Testis (tissue), 3 donors: ENCODE results near the gene GRIK2. TPM values are rescaled to one million over a fixed set of nuclear protein-coding genes. Genes with fewer than 3 reads are reported as not detected.

Source experiments
- DNase-seq: peaks from one replicate; pipeline ENCODE4 v3.0.0-alpha.2; 2019
- H3K27ac ChIP-seq, 2 donors: fragments of 200-600 bp; sonication (generic); one replicate each; pipeline ENCODE4 v1.5.1; 2019
- H3K27me3 ChIP-seq: fragments of 200-600 bp; sonication (generic); one replicate; pipeline ENCODE4 v1.5.1; 2019
- H3K36me3 ChIP-seq: fragments of 200-600 bp; sonication (generic); one replicate; pipeline ENCODE4 v1.5.1; 2017; ENCODE audit warnings: low read depth; ENCODE audit errors: missing control alignments
- H3K4me1 ChIP-seq: fragments of 200-600 bp; sonication (generic); one replicate; pipeline ENCODE4 v1.5.1; 2019
- H3K4me3 ChIP-seq, 2 donors: fragments of 200-600 bp; sonication (generic); one replicate each; pipeline ENCODE4 v1.5.1; 2017 to 2019
- H3K9me3 ChIP-seq: fragments of 200-600 bp; sonication (generic); one replicate; pipeline ENCODE4 v1.5.1; 2017
- POLR2A ChIP-seq: fragments of 450-650 bp; IDR thresholded peaks from one replicate; pipeline ENCODE4 v1.6.1; 2017; ENCODE audit warnings: antibody characterized with exemption, mild to moderate bottlenecking, moderate library complexity
- WGBS, 2 donors: methylation state at CpG; one replicate each; pipeline ENCODE4 v1.1.5; 2018; 5-methylcytosine and 5-hydroxymethylcytosine counted together
- intact Hi-C: fragments of 100-400 bp; cut with DNase I; formaldehyde crosslinking; loops from one replicate; pipeline ENCODE4 v1.15.1; 2023; ENCODE audit warnings: low total_unique reads
- polyA plus RNA-seq: library from polyadenylated mRNA; stranded (reverse); fragments of 350-450 nt; fragmentation: Illumina TruSeq; extraction: RNeasy Lipid Tissue Mini Kit (QIAGEN cat#74804); gene quantifications from one replicate; pipeline ENCODE4 v1.2.3, GENCODE V29; 2014; ENCODE audit warnings: low read depth, low replicate concordance; ENCODE audit not compliant: insufficient read depth
- total RNA-seq, 2 donors: library from RNA; depleted of rRNA; stranded (reverse); fragments of >200 nt; gene quantifications; one replicate each; pipeline ENCODE4 v1.2.3, GENCODE V29; 2016
- TF ChIP-seq, protein P1 (sequence below), 3 experiments: fragments of 450-650 bp in 2 of 3; fragments of 200-600 bp in 1 of 3; sonication (generic) in 1 of 3; IDR thresholded peaks; one replicate each; pipeline ENCODE4 v1.5.1; 2016 to 2019; ENCODE audit warnings: antibody characterized with exemption in 3 of 3, mild to moderate bottlenecking in 2 of 3, moderate library complexity in 1 of 3

GRIK2 gene
- total and polyA plus RNA-seq, 3 donors from 2014 or later: 1.1 to 23.5 (median 12.4) TPM

DNA sequence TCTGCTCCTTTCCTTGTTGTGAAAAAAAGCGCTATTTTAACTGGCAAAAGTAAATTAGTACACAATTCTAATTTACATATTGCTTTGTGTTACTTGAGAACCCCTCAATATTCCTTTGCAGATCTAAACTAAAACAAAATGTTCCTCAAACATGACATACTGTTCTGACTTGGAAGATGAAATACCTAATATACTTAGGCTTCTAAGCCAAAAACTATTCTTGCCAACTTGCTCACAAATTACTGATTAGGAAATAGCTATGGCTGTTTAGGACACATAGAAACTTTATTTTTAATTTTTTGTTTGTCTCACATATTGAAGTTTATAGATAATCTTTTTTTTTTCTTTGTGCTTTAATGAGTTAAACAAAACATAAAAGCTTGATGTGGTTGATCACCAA, 542.2 kb downstream of the GRIK2 start:
- intact Hi-C loops: no loop called here
- H3K36me3 ChIP-seq: no peaks in the 10 kb centered on the region
- H3K27ac ChIP-seq: no peak overlapping the region
- TF ChIP-seq POLR2A: no peak
- TF ChIP-seq, protein P1, sequence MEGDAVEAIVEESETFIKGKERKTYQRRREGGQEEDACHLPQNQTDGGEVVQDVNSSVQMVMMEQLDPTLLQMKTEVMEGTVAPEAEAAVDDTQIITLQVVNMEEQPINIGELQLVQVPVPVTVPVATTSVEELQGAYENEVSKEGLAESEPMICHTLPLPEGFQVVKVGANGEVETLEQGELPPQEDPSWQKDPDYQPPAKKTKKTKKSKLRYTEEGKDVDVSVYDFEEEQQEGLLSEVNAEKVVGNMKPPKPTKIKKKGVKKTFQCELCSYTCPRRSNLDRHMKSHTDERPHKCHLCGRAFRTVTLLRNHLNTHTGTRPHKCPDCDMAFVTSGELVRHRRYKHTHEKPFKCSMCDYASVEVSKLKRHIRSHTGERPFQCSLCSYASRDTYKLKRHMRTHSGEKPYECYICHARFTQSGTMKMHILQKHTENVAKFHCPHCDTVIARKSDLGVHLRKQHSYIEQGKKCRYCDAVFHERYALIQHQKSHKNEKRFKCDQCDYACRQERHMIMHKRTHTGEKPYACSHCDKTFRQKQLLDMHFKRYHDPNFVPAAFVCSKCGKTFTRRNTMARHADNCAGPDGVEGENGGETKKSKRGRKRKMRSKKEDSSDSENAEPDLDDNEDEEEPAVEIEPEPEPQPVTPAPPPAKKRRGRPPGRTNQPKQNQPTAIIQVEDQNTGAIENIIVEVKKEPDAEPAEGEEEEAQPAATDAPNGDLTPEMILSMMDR (IDR thresholded peaks at IDR 0.05): no peak
- H3K9me3 ChIP-seq: no peaks in the 10 kb centered on the region
- H3K4me3 ChIP-seq: no peak overlapping the region
- H3K4me1 ChIP-seq: no peaks in the 10 kb centered on the region
- no peaks in the 10 kb centered on the region for H3K27me3 ChIP-seq
- DNase-seq: no peak
- 50 to 59% methylated on average over 1 of the region's 1 CpG for WGBS, 2 donors

DNA sequence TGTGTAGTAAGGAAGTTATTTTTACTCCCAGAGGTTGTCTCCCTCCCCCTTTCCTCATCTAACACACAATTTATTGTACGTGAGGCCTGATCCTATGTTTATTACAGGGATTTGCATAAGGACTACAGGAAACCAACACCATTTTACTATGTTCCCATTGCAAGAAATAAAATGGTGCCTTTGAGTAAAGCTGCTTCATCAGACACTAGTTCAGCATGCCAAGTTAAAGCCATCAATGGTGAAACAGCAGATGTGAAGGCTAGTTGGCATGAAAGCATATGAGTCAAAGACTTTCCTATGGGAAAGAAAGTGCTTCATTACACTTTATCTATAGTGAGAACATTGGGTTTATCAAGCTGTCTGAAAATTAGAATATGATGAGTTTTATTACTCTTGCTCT, 543.0 kb downstream of the GRIK2 start:
- intact Hi-C loops: no loop called here
- Histone ChIP-seq H3K4me3 (no peak overlapping the region), H3K9me3 (no peaks in the 10 kb centered on the region), H3K27me3 (no peaks in the 10 kb centered on the region), H3K36me3 (no peaks in the 10 kb centered on the region), H3K27ac (no peak overlapping the region), H3K4me1 (no peaks in the 10 kb centered on the region)
- DNase-seq: no peak
- TF ChIP-seq, protein P1 (IDR thresholded peaks at IDR 0.05): no peak
- 63 to 77% methylated on average over 1 of the region's 1 CpG for WGBS, 2 donors

DNA sequence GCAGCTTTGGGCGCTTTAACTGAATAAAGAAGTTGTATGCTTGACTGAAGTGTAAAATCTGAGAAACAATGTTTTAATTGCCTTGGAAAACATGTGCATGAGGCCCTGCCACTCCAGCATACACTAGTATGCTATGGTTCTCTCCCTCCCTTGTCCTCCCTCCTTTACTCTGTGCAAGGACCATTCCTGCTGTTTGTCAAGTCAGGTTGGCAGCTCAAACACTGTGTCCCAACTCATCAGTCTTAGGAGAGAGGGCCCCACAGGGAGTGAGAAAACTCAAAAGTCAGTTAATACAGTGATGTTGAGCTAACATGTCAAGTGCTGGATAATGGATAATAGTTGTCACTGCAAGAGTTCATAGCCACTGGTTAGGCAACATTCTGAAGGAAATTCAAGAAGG, 543.6 kb downstream of the GRIK2 start:
- no peaks in the 10 kb centered on the region for H3K27me3 ChIP-seq
- H3K4me3 ChIP-seq: no peak overlapping the region
- H3K36me3 ChIP-seq: no peaks in the 10 kb centered on the region
- no peaks in the 10 kb centered on the region for H3K9me3 ChIP-seq
- 60 to 65% methylated on average over 1 of the region's 1 CpG for WGBS, 2 donors
- TF ChIP-seq, protein P1 (IDR thresholded peaks at IDR 0.05): no peak
- no peak for TF ChIP-seq POLR2A
- no peak overlapping the region for H3K27ac ChIP-seq
- no peaks in the 10 kb centered on the region for H3K4me1 ChIP-seq
- DNase-seq: no peak
- intact Hi-C loops: no loop called here

DNA sequence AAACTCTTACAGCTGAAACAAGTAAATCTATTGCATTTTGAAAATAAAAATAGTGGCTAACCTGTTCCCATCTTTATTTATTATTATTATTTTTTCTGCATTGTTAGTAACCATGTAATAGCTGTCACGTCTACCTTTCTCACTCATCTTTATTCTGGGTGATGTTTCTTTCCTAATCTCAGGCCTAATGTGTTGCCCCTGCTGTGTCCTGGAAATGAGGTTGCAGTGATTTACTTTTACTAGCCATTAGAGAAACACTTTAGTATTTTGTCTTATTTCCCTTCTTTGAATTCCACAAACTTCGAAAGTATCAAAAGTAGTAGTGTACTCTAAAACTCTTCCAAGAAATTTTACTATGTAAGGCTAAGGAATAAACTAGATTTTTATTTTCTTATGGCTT, 546.9 kb downstream of the GRIK2 start:
- TF ChIP-seq, protein P1 (IDR thresholded peaks at IDR 0.05): no peak
- no peak for TF ChIP-seq POLR2A
- WGBS, 2 donors: 90 to 98% methylated on average over 2 of the region's 2 CpGs

DNA sequence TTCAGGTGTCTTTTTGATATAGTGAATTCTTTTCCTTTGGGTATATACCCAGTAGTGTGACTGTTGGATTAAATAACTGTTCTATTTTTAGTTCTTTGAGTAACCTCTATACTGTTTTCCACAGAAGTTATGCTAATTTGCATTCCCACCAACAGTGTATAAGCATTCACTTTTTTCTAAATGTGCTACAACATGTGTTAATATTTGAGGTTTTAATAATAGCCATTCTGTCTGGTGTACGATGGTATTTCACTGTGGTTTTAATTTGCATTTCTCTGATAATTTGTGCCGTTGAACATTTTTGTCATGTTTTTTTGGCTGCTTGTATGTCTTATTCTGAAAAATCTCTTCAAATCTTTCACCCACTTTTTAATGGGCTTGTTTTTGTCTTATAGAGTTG, 563.5 kb downstream of the GRIK2 start:
- TF ChIP-seq, protein P1 (IDR thresholded peaks at IDR 0.05): no peak
- TF ChIP-seq POLR2A: no peak
- no peaks in the 10 kb centered on the region for H3K4me1 ChIP-seq
- no peak overlapping the region for H3K4me3 ChIP-seq
- H3K9me3 ChIP-seq: no peaks in the 10 kb centered on the region
- no peaks in the 10 kb centered on the region for H3K36me3 ChIP-seq
- WGBS, 2 donors: 74 to 78% methylated on average over 2 of the region's 2 CpGs
- no peak overlapping the region for H3K27ac ChIP-seq
- no peaks in the 10 kb centered on the region for H3K27me3 ChIP-seq
- intact Hi-C loops: no loop called here
- no peak for DNase-seq

More for the DNA sequence above, 546.9 kb downstream of the GRIK2 start:
- Histone ChIP-seq H3K9me3 (no peaks in the 10 kb centered on the region), H3K4me3 (no peak overlapping the region), H3K27me3 (no peaks in the 10 kb centered on the region), H3K27ac (no peak overlapping the region), H3K36me3 (no peaks in the 10 kb centered on the region), H3K4me1 (no peaks in the 10 kb centered on the region)
- intact Hi-C loops: no loop called here
- DNase-seq: no peak
